ENCODE results near the gene CELF1.

Gene CELF1

GRCh38 chr11:47508240-47508957, 44.5 kb downstream of the CELF1 start:
- no peak for FAIRE-seq

GRCh38 chr11:47507563-47508239, 45.2 kb downstream of the CELF1 start:
- no peak for FAIRE-seq

GRCh38 chr11:47506795-47507562, 46.0 kb downstream of the CELF1 start:
- peak; percentile 78 for FAIRE-seq

- no peak for FAIRE-seq
Observed at GRCh38 chr11:47506373-47506772, 46.6 kb downstream of the CELF1 start.

- FAIRE-seq: no peak
Observed at GRCh38 chr11:47504910-47505309, 48.0 kb downstream of the CELF1 start.

- no peak for FAIRE-seq
Observed at GRCh38 chr11:47503227-47503626, 49.7 kb downstream of the CELF1 start.

GRCh38 chr11:47502767-47503166, 50.2 kb downstream of the CELF1 start:
- FAIRE-seq: no peak

- FAIRE-seq: no peak
Observed at GRCh38 chr11:47501101-47501500, 51.8 kb downstream of the CELF1 start.

- no peak for FAIRE-seq
Observed at GRCh38 chr11:47500121-47500520, 52.8 kb downstream of the CELF1 start.

- no peak for FAIRE-seq
Observed at GRCh38 chr11:47499614-47500013, 53.3 kb downstream of the CELF1 start.

- no peak for FAIRE-seq
Observed at GRCh38 chr11:47499161-47499560, 53.8 kb downstream of the CELF1 start.

- FAIRE-seq: no peak
Observed at GRCh38 chr11:47498584-47499152, 54.3 kb downstream of the CELF1 start.

- no peak for FAIRE-seq
Observed at GRCh38 chr11:47498149-47498548, 54.8 kb downstream of the CELF1 start.

GRCh38 chr11:47496808-47497207, 56.1 kb downstream of the CELF1 start:
- FAIRE-seq: no peak

- FAIRE-seq: no peak
Observed at GRCh38 chr11:47495856-47496217, 57.1 kb downstream of the CELF1 start.

GRCh38 chr11:47495011-47495855, 57.7 kb downstream of the CELF1 start:
- no peak for FAIRE-seq

GRCh38 chr11:47489395-47489755, 63.6 kb downstream of the CELF1 start:
- no peak for FAIRE-seq

- FAIRE-seq: no peak
Observed at GRCh38 chr11:47488674-47489394, 64.1 kb downstream of the CELF1 start.

- no peak for FAIRE-seq
Observed at GRCh38 chr11:47488111-47488510, 64.8 kb downstream of the CELF1 start.

- FAIRE-seq: no peak
Observed at GRCh38 chr11:47487421-47487820, 65.5 kb downstream of the CELF1 start.

GRCh38 chr11:47485107-47485506, 67.8 kb downstream of the CELF1 start:
- FAIRE-seq: no peak

GRCh38 chr11:47483457-47483856, 69.5 kb downstream of the CELF1 start:
- FAIRE-seq: no peak
